Lower leg skin (tissue), 4 donors: ENCODE results near the gene DNAH9. TPM values are rescaled to one million over a fixed set of nuclear protein-coding genes. Genes with fewer than 3 reads are reported as not detected.

Experiments used
- DNase-seq, 2 donors: peaks; one replicate each; pipeline ENCODE4 v3.0.0-alpha.2; 2019; ENCODE audit warnings: low spot score in 2 of 2
- H3K4me3 ChIP-seq: fragments of 200-600 bp; sonication (generic); 2 replicates; pipeline ENCODE4 v1.5.1; 2017; ENCODE audit warnings: mild to moderate bottlenecking, low read depth; ENCODE audit not compliant: poor library complexity, severe bottlenecking
- CTCF ChIP-seq, 3 donors: fragments of 450-650 bp; IDR thresholded peaks; one replicate each; pipeline ENCODE4 v1.5.1; 2016; ENCODE audit warnings: antibody characterized with exemption in 3 of 3, mild to moderate bottlenecking in 3 of 3, moderate library complexity in 2 of 3
- POLR2A ChIP-seq, 2 donors: fragments of 450-650 bp; IDR thresholded peaks; one replicate each; pipeline ENCODE4 v1.6.1; 2016 to 2017; ENCODE audit warnings: antibody characterized with exemption in 2 of 2, mild to moderate bottlenecking in 1 of 2, moderate library complexity in 1 of 2
- WGBS, 2 donors: methylation state at CpG; one replicate each; pipeline ENCODE4 v1.1.5; 2018; 5-methylcytosine and 5-hydroxymethylcytosine counted together
- intact Hi-C: fragments of 100-400 bp; cut with DNase I; formaldehyde crosslinking; loops from one replicate; pipeline ENCODE4 v1.15.0; 2023; ENCODE audit warnings: low total_unique reads
- total RNA-seq, 4 donors: library from RNA; depleted of rRNA; stranded (reverse); fragments of >200 nt; gene quantifications; one replicate each; pipeline ENCODE4 v1.1.0, GENCODE V29; 2016

Gene DNAH9
- total RNA-seq, 4 donors from 2014 or later = 1.9 to 2.6 (median 2.3) TPM

DNA sequence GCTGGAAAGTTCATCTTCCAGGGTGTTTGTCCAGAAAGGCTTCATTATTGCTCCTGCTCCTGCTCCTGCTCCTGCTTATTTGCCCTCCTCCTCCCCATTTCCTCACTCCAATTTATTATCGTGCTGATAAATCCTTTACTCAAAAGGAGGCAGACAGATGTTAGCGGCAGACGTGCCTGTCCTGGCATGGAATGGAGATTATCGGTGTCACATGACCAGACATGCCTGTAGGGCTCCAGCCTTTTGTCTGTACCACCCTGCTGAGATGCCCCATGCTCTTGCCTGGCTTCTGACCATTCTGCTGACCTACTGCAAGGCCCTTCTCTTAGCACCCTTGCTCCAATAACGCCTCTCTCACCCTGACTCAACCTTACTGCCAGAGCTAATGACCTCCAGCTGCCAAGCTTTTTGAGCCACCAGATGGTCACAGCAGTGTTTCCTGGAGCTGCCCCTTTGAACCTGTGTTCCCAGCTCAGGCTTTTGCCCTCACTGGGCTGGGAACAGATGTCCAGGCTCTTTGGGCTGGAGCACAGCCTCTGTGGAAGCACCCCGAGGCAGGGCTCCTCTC, 12.8 kb downstream of the DNAH9 start:
- intact Hi-C loops = no loop called here
- no peak for DNase-seq
- WGBS, 2 donors = 31 to 46% methylated on average over 6 of the region's 6 CpGs
- no peak overlapping the region for H3K4me3 ChIP-seq
- TF ChIP-seq POLR2A (IDR thresholded peaks at IDR 0.05) = no peak
- TF ChIP-seq CTCF (IDR thresholded peaks at IDR 0.05) = no peak

GRCh38 chr17:11612956-11613355, 14.7 kb downstream of the DNAH9 start:
- intact Hi-C loops = no loop called here
- TF ChIP-seq POLR2A (IDR thresholded peaks at IDR 0.05) = no peak
- TF ChIP-seq CTCF (IDR thresholded peaks at IDR 0.05) = no peak
- no peak overlapping the region for H3K4me3 ChIP-seq

GRCh38 chr17:11618861-11619566, 20.7 kb downstream of the DNAH9 start:
- TF ChIP-seq POLR2A (IDR thresholded peaks at IDR 0.05) (no peak), CTCF (IDR thresholded peaks at IDR 0.05) (no peak)
- 61 to 65% methylated on average over 8 of the region's 8 CpGs for WGBS, 2 donors
- H3K4me3 ChIP-seq = no peak overlapping the region
- intact Hi-C loops = no loop called here
- peak; percentile 55 to 80 for DNase-seq

More at GRCh38 chr17:11612956-11613355, 14.7 kb downstream of the DNAH9 start:
- peak in 1 of 2 donors; percentile 66 for DNase-seq
- WGBS, 2 donors = 51 to 55% methylated on average over 2 of the region's 2 CpGs

- DNase-seq = no peak
- H3K4me3 ChIP-seq = no peak overlapping the region
- intact Hi-C loops = no loop called here
- 70 to 87% methylated on average over 5 of the region's 5 CpGs for WGBS, 2 donors
- TF ChIP-seq POLR2A (IDR thresholded peaks at IDR 0.05) = no peak
These were observed 24.2 kb downstream of the DNAH9 start for GRCh38 chr17:11622492-11622891.

DNA sequence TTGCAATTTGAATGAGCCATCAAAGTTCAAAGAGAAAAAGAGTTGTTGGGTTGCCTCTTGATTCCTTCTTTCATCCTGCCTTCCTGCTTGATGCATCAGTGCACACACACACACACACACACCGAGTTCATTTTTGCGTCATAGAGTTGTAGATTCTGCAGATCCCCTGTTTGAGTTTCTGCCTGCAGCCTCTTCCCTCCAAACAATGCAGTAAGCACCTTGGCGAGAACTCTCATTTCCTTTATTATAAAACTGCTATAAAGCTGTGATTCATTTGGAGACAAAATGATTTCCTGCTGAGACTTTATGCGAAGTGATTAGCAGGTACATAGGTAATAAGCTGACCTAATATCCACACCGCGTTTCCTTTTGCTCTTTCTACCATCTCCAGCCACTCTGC, 26.7 kb downstream of the DNAH9 start:
- 59 to 64% methylated on average over 6 of the region's 6 CpGs for WGBS, 2 donors
- H3K4me3 ChIP-seq = no peak overlapping the region
- DNase-seq = peak in 1 of 2 donors; percentile 40
- intact Hi-C loops = no loop called here
- TF ChIP-seq POLR2A (IDR thresholded peaks at IDR 0.05) (no peak), CTCF (IDR thresholded peaks at IDR 0.05) (no peak)

- intact Hi-C loops = no loop called here
- WGBS, 2 donors = 79 to 86% methylated on average over 3 of the region's 3 CpGs
- H3K4me3 ChIP-seq = no peak overlapping the region
- TF ChIP-seq CTCF (IDR thresholded peaks at IDR 0.05) (no peak), POLR2A (IDR thresholded peaks at IDR 0.05) (no peak)
- DNase-seq = no peak
These were observed 27.6 kb downstream of the DNAH9 start for GRCh38 chr17:11625878-11626277.
